Measurements from ENCODE around the gene MSL2. TPM values are rescaled to one million over a fixed set of nuclear protein-coding genes. Genes with fewer than 3 reads are reported as not detected.

Gene MSL2
- polyA plus RNA-seq, 1 of the 3 experiments (the other 2 are of a cell fraction): 2.4 TPM

DNA sequence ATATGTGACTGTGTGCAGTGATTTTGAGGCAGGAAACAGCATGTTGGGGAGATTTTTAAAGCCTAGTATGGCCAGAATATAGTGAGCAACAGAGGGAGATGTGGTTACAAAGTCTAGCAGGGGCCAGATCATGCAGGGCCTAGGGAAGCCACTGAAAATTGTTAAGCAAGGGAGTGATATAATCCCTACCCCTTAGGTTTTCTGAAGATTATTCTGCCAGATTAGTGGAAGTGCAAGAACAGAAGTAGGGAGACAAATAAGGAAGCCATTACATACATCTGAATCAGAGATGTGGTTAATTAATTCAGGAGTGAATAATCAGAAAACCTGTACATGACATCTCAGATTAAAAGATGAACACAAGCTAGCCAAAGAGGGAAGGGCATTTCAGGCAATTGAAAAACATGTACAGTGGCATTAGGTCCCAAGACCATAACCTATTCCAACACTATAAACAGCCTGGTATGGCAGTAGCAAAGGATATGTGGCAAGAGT is 54.8 kb downstream of the MSL2 start:
- ChIA-PET CTCF (no interaction called here), POLR2A (no interaction called here)
- Histone ChIP-seq H3K4me2 (peak overlapping the region; percentile 12; the same call in 1 of the 2 replicates), H2AFZ (ENCODE audit: low read depth) (no peak overlapping the region), H3K79me2 (ENCODE audit: insufficient read depth) (peaks cover 51% of the 10 kb centered on the region), H4K20me1 (ENCODE audit: insufficient read depth) (no peaks in the 10 kb centered on the region), H3K9me2 (no peaks in the 10 kb centered on the region), H3F3A (replicated peaks; ENCODE audit: insufficient read depth) (peaks cover 17% of the 10 kb centered on the region), H3K9me3 (no peaks in the 10 kb centered on the region), H3K27me3 (ENCODE audit: insufficient read depth) (no peaks in the 10 kb centered on the region), H3K4me1 (ENCODE audit: control insufficient read depth in 1 of 2, insufficient read depth in 2 of 2, low read depth in 1 of 2, low read length in 1 of 2) (peaks cover 0 to 27% of the 10 kb centered on the region in 2 experiments; a peak in 1 of 4 replicates), H3K4me3 (ENCODE audit: low read depth in 2 of 2, low read length in 1 of 2) (no peak overlapping the region), H3K27ac (ENCODE audit: low read depth in 2 of 2, low read length in 1 of 2) (peak overlapping the region; percentile 64 to 82), H3K9ac (no peak overlapping the region), H3K36me3 (replicated peaks in 1 of 2; ENCODE audit: control insufficient read depth in 1 of 2, insufficient read depth in 2 of 2, low read length in 1 of 2) (peaks cover 15 to 24% of the 10 kb centered on the region in 2 experiments)
- no peak for DNase-seq
- TF ChIP-seq SMC3 (IDR thresholded peaks at IDR 0.05; ENCODE audit: low read depth, low read length) (no peak), EZH2phosphoT487 (IDR thresholded peaks at IDR 0.05; ENCODE audit: borderline replicate concordance, low read depth) (no peak), MXI1 (IDR thresholded peaks at IDR 0.05; ENCODE audit: low read depth, low read length) (no peak), JUND (IDR thresholded peaks at IDR 0.05) (no peak), ELF1 (IDR thresholded peaks at IDR 0.05) (no peak), TEAD4 (IDR thresholded peaks at IDR 0.05; ENCODE audit: borderline replicate concordance, insufficient read depth) (no peak), GATA2 (CRISPR knock-in tag; IDR thresholded peaks at IDR 0.05) (no peak), GABPA (IDR thresholded peaks at IDR 0.05; ENCODE audit: low read depth) (no peak), RXRA (IDR thresholded peaks at IDR 0.05; ENCODE audit: borderline replicate concordance, low read depth) (no peak), NRF1 (IDR thresholded peaks at IDR 0.05; ENCODE audit: low read depth, low read length) (no peak), RFX5 (IDR thresholded peaks at IDR 0.05; ENCODE audit: low read length) (no peak), YY1 (IDR thresholded peaks at IDR 0.05; ENCODE audit: low read depth) (no peak), MEF2A (IDR thresholded peaks at IDR 0.05; ENCODE audit: borderline replicate concordance, low read depth) (no peak), SIN3A (IDR thresholded peaks at IDR 0.05; ENCODE audit: borderline replicate concordance, low read depth, low read length) (no peak), FOXJ3 (CRISPR knock-in tag; IDR thresholded peaks at IDR 0.05) (no peak)
- TF ChIP-seq, protein P1, sequence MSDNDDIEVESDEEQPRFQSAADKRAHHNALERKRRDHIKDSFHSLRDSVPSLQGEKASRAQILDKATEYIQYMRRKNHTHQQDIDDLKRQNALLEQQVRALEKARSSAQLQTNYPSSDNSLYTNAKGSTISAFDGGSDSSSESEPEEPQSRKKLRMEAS (IDR thresholded peaks at IDR 0.05; ENCODE audit: low read depth): no peak
- TF ChIP-seq, protein P2, sequence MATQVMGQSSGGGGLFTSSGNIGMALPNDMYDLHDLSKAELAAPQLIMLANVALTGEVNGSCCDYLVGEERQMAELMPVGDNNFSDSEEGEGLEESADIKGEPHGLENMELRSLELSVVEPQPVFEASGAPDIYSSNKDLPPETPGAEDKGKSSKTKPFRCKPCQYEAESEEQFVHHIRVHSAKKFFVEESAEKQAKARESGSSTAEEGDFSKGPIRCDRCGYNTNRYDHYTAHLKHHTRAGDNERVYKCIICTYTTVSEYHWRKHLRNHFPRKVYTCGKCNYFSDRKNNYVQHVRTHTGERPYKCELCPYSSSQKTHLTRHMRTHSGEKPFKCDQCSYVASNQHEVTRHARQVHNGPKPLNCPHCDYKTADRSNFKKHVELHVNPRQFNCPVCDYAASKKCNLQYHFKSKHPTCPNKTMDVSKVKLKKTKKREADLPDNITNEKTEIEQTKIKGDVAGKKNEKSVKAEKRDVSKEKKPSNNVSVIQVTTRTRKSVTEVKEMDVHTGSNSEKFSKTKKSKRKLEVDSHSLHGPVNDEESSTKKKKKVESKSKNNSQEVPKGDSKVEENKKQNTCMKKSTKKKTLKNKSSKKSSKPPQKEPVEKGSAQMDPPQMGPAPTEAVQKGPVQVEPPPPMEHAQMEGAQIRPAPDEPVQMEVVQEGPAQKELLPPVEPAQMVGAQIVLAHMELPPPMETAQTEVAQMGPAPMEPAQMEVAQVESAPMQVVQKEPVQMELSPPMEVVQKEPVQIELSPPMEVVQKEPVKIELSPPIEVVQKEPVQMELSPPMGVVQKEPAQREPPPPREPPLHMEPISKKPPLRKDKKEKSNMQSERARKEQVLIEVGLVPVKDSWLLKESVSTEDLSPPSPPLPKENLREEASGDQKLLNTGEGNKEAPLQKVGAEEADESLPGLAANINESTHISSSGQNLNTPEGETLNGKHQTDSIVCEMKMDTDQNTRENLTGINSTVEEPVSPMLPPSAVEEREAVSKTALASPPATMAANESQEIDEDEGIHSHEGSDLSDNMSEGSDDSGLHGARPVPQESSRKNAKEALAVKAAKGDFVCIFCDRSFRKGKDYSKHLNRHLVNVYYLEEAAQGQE (IDR thresholded peaks at IDR 0.05; ENCODE audit: low read depth, low read length): no peak
- TF ChIP-seq, protein P3, sequence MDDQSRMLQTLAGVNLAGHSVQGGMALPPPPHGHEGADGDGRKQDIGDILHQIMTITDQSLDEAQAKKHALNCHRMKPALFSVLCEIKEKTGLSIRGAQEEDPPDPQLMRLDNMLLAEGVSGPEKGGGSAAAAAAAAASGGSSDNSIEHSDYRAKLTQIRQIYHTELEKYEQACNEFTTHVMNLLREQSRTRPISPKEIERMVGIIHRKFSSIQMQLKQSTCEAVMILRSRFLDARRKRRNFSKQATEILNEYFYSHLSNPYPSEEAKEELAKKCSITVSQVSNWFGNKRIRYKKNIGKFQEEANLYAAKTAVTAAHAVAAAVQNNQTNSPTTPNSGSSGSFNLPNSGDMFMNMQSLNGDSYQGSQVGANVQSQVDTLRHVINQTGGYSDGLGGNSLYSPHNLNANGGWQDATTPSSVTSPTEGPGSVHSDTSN (IDR thresholded peaks at IDR 0.05): no peak
- TF ChIP-seq, protein P4, sequence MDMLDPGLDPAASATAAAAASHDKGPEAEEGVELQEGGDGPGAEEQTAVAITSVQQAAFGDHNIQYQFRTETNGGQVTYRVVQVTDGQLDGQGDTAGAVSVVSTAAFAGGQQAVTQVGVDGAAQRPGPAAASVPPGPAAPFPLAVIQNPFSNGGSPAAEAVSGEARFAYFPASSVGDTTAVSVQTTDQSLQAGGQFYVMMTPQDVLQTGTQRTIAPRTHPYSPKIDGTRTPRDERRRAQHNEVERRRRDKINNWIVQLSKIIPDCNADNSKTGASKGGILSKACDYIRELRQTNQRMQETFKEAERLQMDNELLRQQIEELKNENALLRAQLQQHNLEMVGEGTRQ (IDR thresholded peaks at IDR 0.05; ENCODE audit: borderline replicate concordance, low read depth, low read length): no peak
- TF ChIP-seq, protein P5, sequence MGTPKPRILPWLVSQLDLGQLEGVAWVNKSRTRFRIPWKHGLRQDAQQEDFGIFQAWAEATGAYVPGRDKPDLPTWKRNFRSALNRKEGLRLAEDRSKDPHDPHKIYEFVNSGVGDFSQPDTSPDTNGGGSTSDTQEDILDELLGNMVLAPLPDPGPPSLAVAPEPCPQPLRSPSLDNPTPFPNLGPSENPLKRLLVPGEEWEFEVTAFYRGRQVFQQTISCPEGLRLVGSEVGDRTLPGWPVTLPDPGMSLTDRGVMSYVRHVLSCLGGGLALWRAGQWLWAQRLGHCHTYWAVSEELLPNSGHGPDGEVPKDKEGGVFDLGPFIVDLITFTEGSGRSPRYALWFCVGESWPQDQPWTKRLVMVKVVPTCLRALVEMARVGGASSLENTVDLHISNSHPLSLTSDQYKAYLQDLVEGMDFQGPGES (IDR thresholded peaks at IDR 0.05; ENCODE audit: low read depth, low read length): no peak
